Breast epithelium (tissue), 4 donors: ENCODE data around the gene TYW1. TPM values are rescaled to one million over a fixed set of nuclear protein-coding genes. Genes with fewer than 3 reads are reported as not detected.
"Not testable (repeated sequence)": the region's sequence is repeated elsewhere in the genome, so short reads cannot be mapped to it uniquely, and the experiment has no call there.

Source experiments
- DNase-seq, 2 donors: peaks; one replicate each; pipeline ENCODE4 v3.0.0-alpha.2; 2019; ENCODE audit warnings: low spot score in 2 of 2
- H3K27ac ChIP-seq, 2 donors: fragments of 200-600 bp; sonication (generic) in 1 of 2; one replicate each; pipeline ENCODE4 v1.5.1; 2016 to 2019; ENCODE audit warnings: mild to moderate bottlenecking in 1 of 2
- H3K27me3 ChIP-seq, 2 donors: fragments of 200-600 bp; sonication (generic) in 1 of 2; one replicate each; pipeline versions ENCODE4 v1.5.1 to v1.6.0; 2017 to 2019; ENCODE audit warnings: control low read depth in 1 of 2, mild to moderate bottlenecking in 1 of 2
- H3K36me3 ChIP-seq: fragments of 200-600 bp; one replicate; pipeline ENCODE4 v1.5.1; 2019
- H3K4me1 ChIP-seq, 2 donors: fragments of 200-600 bp; sonication (generic); one replicate each; pipeline ENCODE4 v1.5.1; 2016 to 2019; ENCODE audit warnings: control low read depth in 1 of 2
- H3K4me3 ChIP-seq, 3 donors: fragments of 200-600 bp; sonication (generic); 1 replicate in 2 of 3; 2 replicates in 1 of 3; pipeline ENCODE4 v1.5.1; 2016 to 2019; ENCODE audit warnings: mild to moderate bottlenecking in 3 of 3, moderate library complexity in 2 of 3
- H3K9me3 ChIP-seq, 2 donors: fragments of 200-600 bp; sonication (generic) in 1 of 2; one replicate each; pipeline ENCODE4 v1.5.1; 2016 to 2019; ENCODE audit warnings: control low read depth in 1 of 2
- intact Hi-C: fragments of 100-400 bp; cut with DNase I; formaldehyde crosslinking; loops from one replicate; pipeline ENCODE4 v1.15.1; 2023; ENCODE audit warnings: low total_unique reads
- total RNA-seq, 3 donors: library from RNA; depleted of rRNA; stranded (reverse); fragments of >200 nt; gene quantifications; one replicate each; pipeline ENCODE4 v1.1.0, GENCODE V29; 2016

Gene TYW1
- total RNA-seq, 3 donors from 2014 or later = 16.0 to 26.2 (median 23.6) TPM

DNA sequence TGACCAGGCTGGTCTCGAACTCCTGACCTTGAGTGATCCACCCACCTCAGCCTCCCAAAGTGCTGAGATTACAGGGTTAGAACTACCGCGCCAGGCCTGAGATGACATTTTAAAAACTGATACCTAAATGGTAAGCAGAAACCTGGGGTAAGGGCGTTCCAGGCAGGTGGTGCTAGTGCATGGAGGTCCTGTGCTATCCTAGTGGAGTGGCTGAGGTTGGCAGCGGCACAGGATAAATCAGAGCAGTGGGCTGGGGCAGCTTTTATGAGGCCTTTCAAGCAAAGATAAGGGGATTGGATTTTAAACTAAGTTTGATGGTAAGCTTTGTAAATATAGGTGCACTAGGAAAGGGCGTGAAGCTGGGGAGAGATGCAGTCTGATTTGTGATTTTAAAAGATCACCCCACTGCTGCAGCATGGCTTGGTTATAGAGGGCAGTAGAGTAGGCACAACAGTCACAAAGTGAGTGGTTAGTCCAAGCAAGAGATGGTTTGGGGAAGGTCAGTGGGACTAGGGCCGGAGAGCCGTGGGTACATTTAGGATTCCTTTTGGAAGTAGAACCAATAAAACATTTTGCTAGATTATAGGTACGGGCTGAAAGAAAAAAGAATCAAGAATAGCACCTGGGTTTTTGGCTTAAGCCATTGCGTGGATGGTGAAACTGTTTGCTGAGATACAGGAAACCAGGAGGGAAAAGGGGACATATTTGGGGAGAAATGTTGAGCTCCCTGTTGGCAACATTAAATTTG, 188.5 kb downstream of the TYW1 start:
- intact Hi-C loops, H3K4me1 ChIP-seq, DNase-seq, H3K9me3 ChIP-seq, H3K27me3 ChIP-seq, H3K27ac ChIP-seq, H3K36me3 ChIP-seq, H3K4me3 ChIP-seq: not testable (repeated sequence)

DNA sequence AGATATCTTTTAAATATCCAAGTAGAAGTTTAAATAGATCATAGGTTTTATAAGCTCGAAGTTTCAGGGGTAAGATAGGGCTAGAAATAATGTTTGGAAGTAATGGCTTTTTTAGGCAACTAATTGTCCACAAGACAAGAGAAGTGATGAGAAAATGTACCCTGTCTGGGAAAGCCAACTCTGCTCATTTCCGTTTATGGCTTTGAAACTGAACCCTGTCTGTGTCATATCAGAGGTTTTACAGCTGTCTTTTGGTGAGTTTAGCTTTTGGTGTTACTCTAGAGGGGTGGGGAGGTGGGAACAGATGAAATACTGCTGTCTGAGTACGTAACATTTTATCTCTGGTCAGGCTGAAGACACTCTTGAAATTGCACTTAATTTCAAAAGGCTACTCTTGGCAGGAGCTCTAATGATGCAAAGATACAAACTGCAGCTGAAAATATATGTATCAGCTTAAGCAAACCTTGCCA, 189.1 kb downstream of the TYW1 start:
- H3K36me3 ChIP-seq, H3K9me3 ChIP-seq, H3K27me3 ChIP-seq, DNase-seq, H3K4me1 ChIP-seq, H3K27ac ChIP-seq, intact Hi-C loops, H3K4me3 ChIP-seq: not testable (repeated sequence)

DNA sequence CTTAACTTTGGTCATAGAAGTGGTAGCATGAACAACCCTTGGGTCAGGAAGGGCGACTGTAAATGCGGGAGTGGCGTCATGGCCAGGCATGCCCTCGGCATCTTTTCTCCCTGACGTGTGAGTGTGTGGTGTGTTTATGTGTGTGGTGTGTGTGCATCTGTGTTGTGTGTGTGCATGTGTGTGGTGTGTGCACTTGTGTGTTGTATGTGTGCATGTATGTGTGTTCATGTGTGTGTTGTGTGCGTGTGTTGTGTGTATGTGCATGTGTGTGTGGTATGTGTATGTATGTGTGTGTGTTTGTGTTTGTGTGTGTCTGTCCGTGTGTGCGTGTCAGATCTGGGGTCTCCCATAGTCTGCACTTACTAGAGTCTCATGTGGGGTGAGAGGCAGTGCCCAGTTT, 192.5 kb downstream of the TYW1 start:
- H3K4me1 ChIP-seq, DNase-seq, H3K36me3 ChIP-seq, H3K27ac ChIP-seq, H3K27me3 ChIP-seq, intact Hi-C loops, H3K4me3 ChIP-seq, H3K9me3 ChIP-seq: not testable (repeated sequence)

DNA sequence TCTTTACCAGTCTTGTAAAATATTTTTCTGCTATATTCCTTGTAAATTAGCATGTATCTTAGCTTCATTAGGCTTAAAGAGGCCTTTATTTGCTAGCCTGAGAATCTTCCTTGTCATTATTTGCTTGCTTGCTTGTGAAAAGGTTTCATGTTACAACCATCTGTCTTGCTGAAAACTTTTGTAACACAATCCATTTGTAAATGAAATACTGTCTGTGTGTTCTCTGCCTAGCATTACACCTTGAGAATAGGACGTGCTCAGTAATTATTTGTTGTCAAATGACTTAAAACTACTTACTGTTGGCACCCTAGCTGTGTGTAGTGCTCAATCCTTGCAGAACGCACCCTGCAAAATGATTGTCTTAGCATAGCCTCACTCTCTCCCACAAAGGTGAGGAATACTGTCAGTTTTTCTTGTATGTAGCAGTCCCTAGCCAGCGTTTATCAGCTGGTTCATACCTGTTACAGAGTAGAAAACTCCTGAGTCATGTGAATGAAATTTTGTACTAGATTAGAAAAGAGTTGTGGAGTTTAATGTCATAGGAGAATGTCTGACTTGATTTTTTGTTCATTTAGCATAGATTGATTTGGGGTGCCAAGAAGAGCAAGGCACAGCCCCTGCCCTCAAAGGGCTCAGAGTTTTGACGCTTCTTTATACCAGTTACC, 193.3 kb downstream of the TYW1 start:
- H3K36me3 ChIP-seq, H3K9me3 ChIP-seq, intact Hi-C loops, H3K4me3 ChIP-seq, H3K27ac ChIP-seq, H3K4me1 ChIP-seq, H3K27me3 ChIP-seq, DNase-seq: not testable (repeated sequence)

DNA sequence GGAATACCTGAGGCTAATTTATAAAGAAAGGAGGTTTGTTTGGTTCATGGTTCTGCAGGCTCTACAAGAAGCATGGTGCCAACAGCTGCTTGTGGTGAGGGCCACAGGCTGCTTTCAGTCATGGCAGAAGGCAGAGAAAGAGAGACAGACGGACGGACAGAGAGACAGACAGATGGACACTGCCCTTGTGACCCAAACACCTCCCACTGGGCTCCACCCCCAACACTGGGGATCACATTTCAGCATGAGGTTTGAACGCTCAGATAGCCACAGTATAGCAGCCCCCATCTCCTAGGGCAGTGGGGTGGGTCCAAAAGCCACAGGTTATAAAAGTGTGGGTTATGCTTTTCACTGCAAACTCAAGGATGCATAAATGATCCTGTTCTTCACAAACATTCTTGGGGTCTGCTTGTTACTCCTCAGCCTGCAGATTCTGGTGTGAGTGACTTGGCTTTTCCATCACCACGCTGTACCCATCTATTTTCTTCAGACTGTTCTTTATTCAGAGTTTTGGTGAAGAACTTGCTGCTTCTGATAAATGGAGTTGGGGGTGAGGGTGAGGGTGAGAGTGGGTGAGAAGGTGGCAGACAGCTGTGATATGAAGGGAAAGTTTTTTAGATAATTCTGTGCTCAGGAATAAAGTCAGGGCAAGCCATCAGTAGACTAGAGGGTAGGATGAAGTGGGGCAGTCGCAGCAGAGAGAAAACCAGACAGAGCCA, 194.5 kb downstream of the TYW1 start:
- not testable (repeated sequence) for H3K27ac ChIP-seq, DNase-seq

DNA sequence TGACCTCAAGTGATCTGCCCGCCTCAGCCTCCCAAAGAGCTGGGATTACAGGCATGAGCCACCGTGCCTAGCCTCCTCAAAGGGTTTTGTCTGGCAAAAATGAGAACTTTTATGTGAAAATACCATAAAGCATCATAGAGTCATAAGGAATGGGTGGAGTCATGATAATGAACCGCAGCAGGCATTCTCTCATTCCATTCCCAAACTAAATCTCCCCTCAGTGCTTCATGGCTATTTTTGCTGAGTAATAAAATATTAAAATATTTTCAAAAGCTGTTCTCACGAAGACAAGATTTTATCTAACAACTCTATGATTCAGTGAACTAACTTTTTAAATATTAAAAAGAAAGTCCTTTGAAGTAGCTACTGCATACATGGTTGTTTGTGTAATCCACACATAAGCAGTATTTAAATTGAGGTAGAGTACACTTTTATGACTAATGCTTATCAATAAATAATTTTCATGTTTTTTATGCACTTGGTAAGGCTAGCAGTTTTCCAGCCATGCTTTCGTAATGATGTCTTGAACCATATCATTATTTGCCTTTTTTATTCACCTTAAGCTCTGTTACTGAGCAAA, 195.6 kb downstream of the TYW1 start:
- H3K36me3 ChIP-seq, DNase-seq, intact Hi-C loops, H3K27ac ChIP-seq, H3K4me3 ChIP-seq, H3K27me3 ChIP-seq, H3K4me1 ChIP-seq, H3K9me3 ChIP-seq: not testable (repeated sequence)

More for the DNA sequence above, 194.5 kb downstream of the TYW1 start:
- H3K36me3 ChIP-seq, H3K4me1 ChIP-seq, H3K27me3 ChIP-seq, intact Hi-C loops, H3K4me3 ChIP-seq, H3K9me3 ChIP-seq: not testable (repeated sequence)

DNA sequence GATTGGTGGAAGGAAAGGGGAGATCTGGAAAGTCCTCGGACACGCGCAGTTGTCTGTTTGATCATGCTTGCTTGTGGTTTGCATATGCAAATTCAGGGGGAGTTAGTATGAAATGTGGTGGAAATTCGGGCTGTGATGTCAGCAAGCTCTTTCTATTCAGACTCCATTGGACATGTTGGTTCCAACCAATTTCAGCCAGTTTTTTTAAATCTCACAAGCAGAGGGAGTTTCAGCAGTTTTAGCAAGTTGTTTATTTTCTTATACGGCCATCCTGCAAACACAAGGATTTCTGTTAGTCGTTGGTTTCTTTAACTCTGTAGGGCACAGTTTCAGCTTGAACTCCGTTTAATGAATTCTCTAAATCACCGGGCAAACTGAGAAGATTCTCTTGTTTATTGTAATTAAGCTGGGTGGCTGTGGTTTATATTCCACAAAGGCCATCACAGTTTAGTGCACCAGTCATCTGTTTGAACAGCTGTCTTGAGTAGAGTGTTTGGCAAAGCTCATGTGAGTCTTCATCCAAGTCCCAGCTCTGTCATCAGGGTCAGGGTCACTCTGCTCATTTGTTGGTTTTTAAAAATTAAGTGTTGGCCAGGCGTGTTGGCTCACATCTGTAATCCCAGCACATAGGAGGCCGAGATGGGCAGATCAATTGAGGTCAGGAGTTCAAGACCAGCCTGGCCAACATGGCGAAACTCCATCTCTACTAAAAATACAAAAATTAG, 196.4 kb downstream of the TYW1 start:
- not testable (repeated sequence) for H3K36me3 ChIP-seq

DNA sequence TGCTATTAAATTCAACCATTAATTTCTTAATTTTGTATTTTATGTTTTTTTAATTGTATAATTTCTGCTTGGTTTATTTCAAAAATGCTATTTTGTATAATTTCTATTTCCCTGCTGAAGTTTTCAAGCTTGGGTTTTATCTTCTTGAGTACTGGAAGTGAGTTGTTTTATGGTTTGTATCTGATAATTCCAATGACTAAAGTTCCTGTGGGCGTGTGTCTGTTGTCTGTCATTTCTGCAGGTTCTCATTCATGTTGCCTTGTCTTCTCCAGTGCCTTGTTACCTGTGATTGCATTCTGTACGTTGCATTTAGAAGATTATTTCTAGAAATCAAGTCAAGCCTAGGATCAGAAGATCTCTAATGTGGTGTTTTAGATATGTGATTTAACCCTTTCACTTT, 199.5 kb downstream of the TYW1 start:
- H3K9me3 ChIP-seq, intact Hi-C loops, H3K4me1 ChIP-seq, H3K27ac ChIP-seq, H3K36me3 ChIP-seq, H3K4me3 ChIP-seq, DNase-seq, H3K27me3 ChIP-seq: not testable (repeated sequence)

More for the DNA sequence above, 196.4 kb downstream of the TYW1 start:
- H3K27me3 ChIP-seq, H3K4me1 ChIP-seq, H3K27ac ChIP-seq, intact Hi-C loops, DNase-seq, H3K4me3 ChIP-seq, H3K9me3 ChIP-seq: not testable (repeated sequence)

DNA sequence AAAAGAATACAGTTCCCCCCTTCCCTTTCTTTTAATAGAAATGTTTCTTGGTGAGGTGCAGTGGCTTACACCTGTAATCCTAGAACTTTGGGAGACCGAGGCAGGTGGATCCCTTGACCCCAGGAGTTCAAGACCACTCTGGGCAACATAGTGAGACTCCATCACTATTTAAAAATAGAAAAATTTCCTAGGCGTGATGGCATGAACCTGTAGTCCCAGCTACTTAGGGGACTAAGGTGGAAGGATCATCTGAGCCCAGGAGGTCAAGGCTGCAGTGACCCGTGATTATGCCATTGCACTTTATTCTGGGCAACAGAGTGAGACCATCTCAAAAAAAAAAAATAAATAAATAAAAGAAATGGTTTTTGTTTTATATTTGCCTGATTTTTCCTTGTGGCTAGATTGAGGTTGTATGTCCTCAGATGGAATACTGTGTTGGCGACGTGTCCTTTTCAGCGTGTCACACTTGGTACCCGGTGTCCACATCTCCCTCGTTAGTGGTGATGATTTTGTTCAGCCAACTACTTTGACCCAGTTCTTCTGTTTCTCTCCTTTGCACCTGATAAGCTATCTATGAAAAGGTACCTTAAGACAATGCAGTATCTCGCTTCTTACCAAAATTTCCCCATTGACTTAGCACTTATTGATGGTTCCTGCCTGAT, 202.4 kb downstream of the TYW1 start:
- H3K27ac ChIP-seq, DNase-seq, H3K4me1 ChIP-seq, H3K9me3 ChIP-seq, H3K36me3 ChIP-seq, intact Hi-C loops, H3K27me3 ChIP-seq, H3K4me3 ChIP-seq: not testable (repeated sequence)

DNA sequence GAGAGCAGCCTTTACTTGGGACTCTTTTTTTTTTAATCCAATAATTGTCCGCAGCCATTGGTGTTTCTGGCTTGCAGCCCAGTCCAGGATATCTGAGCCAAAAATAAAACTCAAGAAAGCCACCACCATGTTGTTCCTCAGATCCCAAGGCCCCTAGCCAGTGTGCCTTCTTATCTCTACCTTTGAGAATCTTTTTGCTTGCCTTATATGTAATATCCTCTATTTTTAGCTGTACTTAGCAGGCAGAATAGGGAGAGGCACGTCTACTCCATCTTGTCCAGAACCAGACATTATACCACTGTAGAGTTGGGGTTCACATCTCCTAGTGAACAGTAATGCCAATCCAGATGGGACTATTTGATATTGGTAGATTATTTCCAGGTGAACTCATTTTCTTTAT, 209.1 kb downstream of the TYW1 start:
- intact Hi-C loops, H3K27me3 ChIP-seq, H3K36me3 ChIP-seq, H3K27ac ChIP-seq, H3K4me1 ChIP-seq, DNase-seq, H3K9me3 ChIP-seq, H3K4me3 ChIP-seq: not testable (repeated sequence)
